ENCODE data around the gene DAPK1.

The DAPK1 gene

GRCh38 chr9:87707805-87708506, 210.3 kb downstream of the DAPK1 start:
- no peaks in the 10 kb centered on the region for H3K9me2 ChIP-seq (replicated peaks; ENCODE audit: control insufficient read depth, low read length)
- no peaks in the 10 kb centered on the region for H3K9me3 ChIP-seq (ENCODE audit: control insufficient read depth, insufficient read depth, low read length)
- H3K27ac ChIP-seq (ENCODE audit: low read depth, low read length) = no peak overlapping the region
- H3K4me2 ChIP-seq (ENCODE audit: low read length) = no peak overlapping the region
- no peaks in the 10 kb centered on the region for H4K20me1 ChIP-seq (ENCODE audit: control insufficient read depth, insufficient read depth, low read depth, low read length)
- no peaks in the 10 kb centered on the region for H3K79me2 ChIP-seq (ENCODE audit: control insufficient read depth, low read length)
- H3K4me1 ChIP-seq (ENCODE audit: control insufficient read depth, low read length) = no peaks in the 10 kb centered on the region
- no peak for TF ChIP-seq EZH2phosphoT487 (IDR thresholded peaks at IDR 0.05; ENCODE audit: borderline replicate concordance, low read length)
- TF ChIP-seq, protein P1, sequence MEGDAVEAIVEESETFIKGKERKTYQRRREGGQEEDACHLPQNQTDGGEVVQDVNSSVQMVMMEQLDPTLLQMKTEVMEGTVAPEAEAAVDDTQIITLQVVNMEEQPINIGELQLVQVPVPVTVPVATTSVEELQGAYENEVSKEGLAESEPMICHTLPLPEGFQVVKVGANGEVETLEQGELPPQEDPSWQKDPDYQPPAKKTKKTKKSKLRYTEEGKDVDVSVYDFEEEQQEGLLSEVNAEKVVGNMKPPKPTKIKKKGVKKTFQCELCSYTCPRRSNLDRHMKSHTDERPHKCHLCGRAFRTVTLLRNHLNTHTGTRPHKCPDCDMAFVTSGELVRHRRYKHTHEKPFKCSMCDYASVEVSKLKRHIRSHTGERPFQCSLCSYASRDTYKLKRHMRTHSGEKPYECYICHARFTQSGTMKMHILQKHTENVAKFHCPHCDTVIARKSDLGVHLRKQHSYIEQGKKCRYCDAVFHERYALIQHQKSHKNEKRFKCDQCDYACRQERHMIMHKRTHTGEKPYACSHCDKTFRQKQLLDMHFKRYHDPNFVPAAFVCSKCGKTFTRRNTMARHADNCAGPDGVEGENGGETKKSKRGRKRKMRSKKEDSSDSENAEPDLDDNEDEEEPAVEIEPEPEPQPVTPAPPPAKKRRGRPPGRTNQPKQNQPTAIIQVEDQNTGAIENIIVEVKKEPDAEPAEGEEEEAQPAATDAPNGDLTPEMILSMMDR (IDR thresholded peaks at IDR 0.05; ENCODE audit: low read depth, low read length, poor library complexity, severe bottlenecking) = no peak
- H3K36me3 ChIP-seq (ENCODE audit: control insufficient read depth, low read length) = no peaks in the 10 kb centered on the region
- H3K4me3 ChIP-seq (ENCODE audit: low read length) = no peak overlapping the region
- H3F3A ChIP-seq (ENCODE audit: control insufficient read depth, insufficient read depth) = no peaks in the 10 kb centered on the region
- no peaks in the 10 kb centered on the region for H3K27me3 ChIP-seq (ENCODE audit: control insufficient read depth, low read length)

DNA sequence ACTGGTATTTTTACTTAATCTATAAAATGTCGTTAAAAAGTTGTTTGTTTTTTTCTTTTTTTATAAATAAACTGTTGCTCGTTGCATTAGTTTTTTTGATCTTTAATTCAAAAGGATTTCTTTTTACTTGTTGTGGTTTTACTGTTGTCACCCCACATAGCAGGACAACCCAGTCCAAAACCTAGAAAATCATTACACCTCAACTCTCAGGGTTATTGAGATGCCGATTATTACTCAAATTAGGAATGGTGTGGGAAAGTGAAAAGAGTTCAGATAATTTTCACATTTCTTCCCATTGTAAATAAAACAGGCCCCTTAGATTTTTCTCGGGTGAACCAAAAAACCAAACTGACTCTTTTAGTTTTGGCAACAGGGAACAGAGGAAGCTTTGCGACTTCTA, 210.9 kb downstream of the DAPK1 start:
- no peaks in the 10 kb centered on the region for H3K9me3 ChIP-seq (ENCODE audit: control insufficient read depth, insufficient read depth, low read length)
- no peaks in the 10 kb centered on the region for H4K20me1 ChIP-seq (ENCODE audit: control insufficient read depth, insufficient read depth, low read depth, low read length)
- no peaks in the 10 kb centered on the region for H3K79me2 ChIP-seq (ENCODE audit: control insufficient read depth, low read length)
- H3K4me3 ChIP-seq (ENCODE audit: low read length) = no peak overlapping the region
- TF ChIP-seq EZH2phosphoT487 (IDR thresholded peaks at IDR 0.05; ENCODE audit: borderline replicate concordance, low read length) = no peak
- TF ChIP-seq, protein P1 (IDR thresholded peaks at IDR 0.05; ENCODE audit: low read depth, low read length, poor library complexity, severe bottlenecking) = no peak
- no peak overlapping the region for H3K4me2 ChIP-seq (ENCODE audit: low read length)
- no peaks in the 10 kb centered on the region for H3K9me2 ChIP-seq (replicated peaks; ENCODE audit: control insufficient read depth, low read length)
- H3F3A ChIP-seq (ENCODE audit: control insufficient read depth, insufficient read depth) = no peaks in the 10 kb centered on the region
- no peaks in the 10 kb centered on the region for H3K27me3 ChIP-seq (ENCODE audit: control insufficient read depth, low read length)
- no peaks in the 10 kb centered on the region for H3K36me3 ChIP-seq (ENCODE audit: control insufficient read depth, low read length)
- H3K4me1 ChIP-seq (ENCODE audit: control insufficient read depth, low read length) = no peaks in the 10 kb centered on the region
- no peak overlapping the region for H3K27ac ChIP-seq (ENCODE audit: low read depth, low read length)

DNA sequence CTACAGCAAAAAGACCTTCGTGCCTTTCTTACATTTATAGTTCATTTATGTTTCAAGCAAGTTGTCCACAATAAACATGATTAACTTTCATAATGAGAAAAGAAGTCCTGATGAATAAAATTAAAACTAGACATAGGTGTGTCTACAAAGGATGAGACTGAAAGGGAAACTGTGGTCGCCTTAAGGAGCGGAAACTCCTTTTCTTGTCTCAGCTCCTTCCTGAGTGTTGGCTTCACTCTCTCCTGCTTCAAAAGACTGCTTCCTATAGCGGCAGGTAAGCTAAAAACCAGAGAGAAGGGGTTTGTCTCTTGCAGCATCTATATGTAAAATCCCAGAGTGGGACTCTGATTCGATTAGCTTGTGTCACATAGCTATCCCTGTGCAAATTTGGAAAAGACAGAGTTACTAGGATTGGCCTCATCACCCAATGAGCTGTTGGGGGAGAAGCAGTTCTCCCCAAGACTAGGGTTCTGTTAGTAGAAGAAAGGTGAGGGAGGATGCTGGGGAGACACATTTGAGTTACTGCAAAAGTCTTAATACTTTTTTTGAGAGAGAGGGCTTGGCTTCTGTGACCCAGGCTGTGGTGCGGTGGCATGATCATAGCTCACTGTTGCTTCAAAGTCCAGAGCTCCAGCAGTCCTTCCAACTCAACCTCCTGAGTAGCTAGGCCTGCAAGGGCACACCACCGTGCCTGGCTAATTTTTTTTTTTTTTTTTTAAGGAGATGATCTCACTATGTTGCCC, 211.5 kb downstream of the DAPK1 start:
- Histone ChIP-seq H3K9me3 (ENCODE audit: control insufficient read depth, insufficient read depth, low read length) (no peaks in the 10 kb centered on the region), H3K4me1 (ENCODE audit: control insufficient read depth, low read length) (no peaks in the 10 kb centered on the region), H3K79me2 (ENCODE audit: control insufficient read depth, low read length) (no peaks in the 10 kb centered on the region), H3K9me2 (replicated peaks; ENCODE audit: control insufficient read depth, low read length) (no peaks in the 10 kb centered on the region), H3K27me3 (ENCODE audit: control insufficient read depth, low read length) (no peaks in the 10 kb centered on the region), H3K27ac (ENCODE audit: low read depth, low read length) (no peak overlapping the region), H3K4me3 (ENCODE audit: low read length) (no peak overlapping the region), H3K4me2 (ENCODE audit: low read length) (no peak overlapping the region), H3K36me3 (ENCODE audit: control insufficient read depth, low read length) (no peaks in the 10 kb centered on the region), H3F3A (ENCODE audit: control insufficient read depth, insufficient read depth) (no peaks in the 10 kb centered on the region), H4K20me1 (ENCODE audit: control insufficient read depth, insufficient read depth, low read depth, low read length) (no peaks in the 10 kb centered on the region)
- TF ChIP-seq, protein P1 (IDR thresholded peaks at IDR 0.05; ENCODE audit: low read depth, low read length, poor library complexity, severe bottlenecking) = no peak
- TF ChIP-seq EZH2phosphoT487 (IDR thresholded peaks at IDR 0.05; ENCODE audit: borderline replicate concordance, low read length) = no peak
